Suprapubic skin (tissue), 4 donors: ENCODE results near the gene ADORA2A.

Experiments used
- POLR2A ChIP-seq, 2 donors: fragments of 450-650 bp; IDR thresholded peaks; one replicate each; pipeline ENCODE4 v1.6.1; 2017; ENCODE audit warnings: antibody characterized with exemption in 2 of 2, mild to moderate bottlenecking in 2 of 2, moderate library complexity in 2 of 2
- POLR2AphosphoS5 ChIP-seq, 3 donors: sonication (generic); formaldehyde crosslinking; IDR thresholded peaks; one replicate each; pipeline ENCODE4 v1.6.1; 2017; ENCODE audit warnings: antibody characterized with exemption in 3 of 3
- TF ChIP-seq, protein P1 (sequence below), 2 donors: fragments of 200-600 bp in 1 of 2; fragments of 450-650 bp in 1 of 2; sonication (generic) in 1 of 2; IDR thresholded peaks; one replicate each; pipeline ENCODE4 v1.5.1; 2016 to 2019; ENCODE audit warnings: antibody characterized with exemption in 2 of 2, mild to moderate bottlenecking in 1 of 2, moderate library complexity in 1 of 2

DNA sequence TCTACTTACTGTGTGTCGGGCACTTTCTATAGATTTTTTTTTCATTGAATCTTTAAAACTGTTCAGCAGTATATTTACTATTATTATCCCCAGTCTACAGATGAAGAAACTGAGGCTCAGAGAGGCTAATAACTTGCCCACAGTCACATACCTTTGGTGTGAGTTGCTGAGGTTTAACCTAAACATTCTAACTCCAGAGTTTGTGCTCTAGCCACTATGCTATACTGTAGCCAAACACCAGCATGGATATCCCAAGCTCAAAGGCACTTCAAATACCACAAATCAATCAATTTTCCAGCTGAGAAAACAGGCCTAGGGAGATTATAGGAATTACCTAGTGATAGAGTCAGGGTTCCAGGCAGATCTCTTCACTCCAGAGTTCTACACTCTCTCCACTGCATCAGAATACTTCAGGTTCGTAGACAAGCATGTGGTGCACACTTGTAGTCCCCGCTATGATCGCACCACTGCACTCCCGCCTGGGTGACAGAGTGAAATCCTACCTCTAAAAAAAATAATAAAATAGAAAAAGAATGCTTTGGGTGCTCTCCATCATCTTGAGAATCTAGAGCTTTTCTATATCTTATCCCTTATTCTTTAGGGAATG lies 47.4 kb downstream of the ADORA2A start:
- TF ChIP-seq, protein P1, sequence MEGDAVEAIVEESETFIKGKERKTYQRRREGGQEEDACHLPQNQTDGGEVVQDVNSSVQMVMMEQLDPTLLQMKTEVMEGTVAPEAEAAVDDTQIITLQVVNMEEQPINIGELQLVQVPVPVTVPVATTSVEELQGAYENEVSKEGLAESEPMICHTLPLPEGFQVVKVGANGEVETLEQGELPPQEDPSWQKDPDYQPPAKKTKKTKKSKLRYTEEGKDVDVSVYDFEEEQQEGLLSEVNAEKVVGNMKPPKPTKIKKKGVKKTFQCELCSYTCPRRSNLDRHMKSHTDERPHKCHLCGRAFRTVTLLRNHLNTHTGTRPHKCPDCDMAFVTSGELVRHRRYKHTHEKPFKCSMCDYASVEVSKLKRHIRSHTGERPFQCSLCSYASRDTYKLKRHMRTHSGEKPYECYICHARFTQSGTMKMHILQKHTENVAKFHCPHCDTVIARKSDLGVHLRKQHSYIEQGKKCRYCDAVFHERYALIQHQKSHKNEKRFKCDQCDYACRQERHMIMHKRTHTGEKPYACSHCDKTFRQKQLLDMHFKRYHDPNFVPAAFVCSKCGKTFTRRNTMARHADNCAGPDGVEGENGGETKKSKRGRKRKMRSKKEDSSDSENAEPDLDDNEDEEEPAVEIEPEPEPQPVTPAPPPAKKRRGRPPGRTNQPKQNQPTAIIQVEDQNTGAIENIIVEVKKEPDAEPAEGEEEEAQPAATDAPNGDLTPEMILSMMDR (IDR thresholded peaks at IDR 0.05), result no peak
- no peak for TF ChIP-seq POLR2AphosphoS5 (IDR thresholded peaks at IDR 0.05)
- TF ChIP-seq POLR2A (IDR thresholded peaks at IDR 0.05), result no peak
